ENCODE data around the gene SLC12A8.

GRCh38 chr3:125239266-125239665 lies 26.7 kb upstream of the SLC12A8 start:
- TF ChIP-seq CTCF (conservative IDR thresholded peaks at IDR 0.05) (no peak), EZH2 (IDR thresholded peaks at IDR 0.05; ENCODE audit: low read depth) (no peak)

All from PC-9 (cell line).